OCI-LY7 (cell line): Measurements from ENCODE around the gene COL13A1. TPM values are rescaled to one million over a fixed set of nuclear protein-coding genes. Genes with fewer than 3 reads are reported as not detected.
A peak's percentile ranks its signal among the peaks of the same experiment; 100 is the strongest.

ENCODE experiments used
- Bru-seq: library from RNA; stranded (reverse); fragments of 400-500 nt; gene quantifications from one replicate; lab custom pipeline; 2021; lab: Mats Ljungman, UMichigan
- BruChase-seq, 2 experiments: library from RNA; stranded (reverse); fragments of 400-500 nt; gene quantifications; one replicate each; lab custom pipeline; 2021; lab: Mats Ljungman, UMichigan
- BruUV-seq: library from RNA; stranded (reverse); fragments of 400-500 nt; replicated peaks from 2 replicates; lab custom pipeline; 2021; lab: Mats Ljungman, UMichigan
- CTCF ChIA-PET: fragments of 300-600 bp; sonication (Branson Sonifier 250); formaldehyde crosslinking; loops from one replicate; lab custom pipeline; 2022; ENCODE audit warnings: antibody characterized with exemption; ENCODE audit not compliant: unreplicated experiment; lab: Charles Lee
- POLR2A ChIA-PET: fragments of 300-600 bp; sonication (Branson Sonifier 250); formaldehyde crosslinking; loops from one replicate; lab custom pipeline; 2022; ENCODE audit warnings: antibody characterized with exemption; lab: Charles Lee
- DNase-seq: peaks from one replicate; pipeline ENCODE4 v3.0.0-alpha.2; 2015; ENCODE audit warnings: low spot score
- H2AFZ ChIP-seq: fragments of 200-600 bp; sonication (generic), shearing (Covaris generic); 2 replicates; pipeline ENCODE4 v1.6.1; 2014; ENCODE audit warnings: mild to moderate bottlenecking, antibody characterized with exemption, low read length, moderate library complexity
- H3K27ac ChIP-seq: fragments of 200-600 bp; sonication (generic); 2 replicates; pipeline ENCODE4 v1.5.1; 2014; ENCODE audit warnings: mixed run types, low read depth, mild to moderate bottlenecking, moderate library complexity, low read length, inconsistent platforms; ENCODE audit not compliant: poor library complexity, severe bottlenecking
- H3K36me3 ChIP-seq: fragments of 200-600 bp; sonication (generic); 2 replicates; pipeline ENCODE4 v1.6.1; 2014; ENCODE audit warnings: mild to moderate bottlenecking, antibody characterized with exemption, low read length, moderate library complexity, mixed read lengths; ENCODE audit not compliant: insufficient read depth
- H3K4me1 ChIP-seq: fragments of 200-600 bp; sonication (generic); 2 replicates; pipeline ENCODE4 v1.5.1; 2014; ENCODE audit warnings: mild to moderate bottlenecking, low read length; ENCODE audit not compliant: insufficient read depth, poor library complexity, severe bottlenecking
- H3K4me2 ChIP-seq: fragments of 200-600 bp; sonication (generic); 2 replicates; pipeline ENCODE4 v1.6.1; 2014; ENCODE audit warnings: mild to moderate bottlenecking, low read length
- H3K4me3 ChIP-seq: fragments of 200-600 bp; sonication (generic); 2 replicates; pipeline ENCODE4 v1.5.1; 2014; ENCODE audit warnings: mild to moderate bottlenecking, low read depth, low read length; ENCODE audit not compliant: poor library complexity, severe bottlenecking
- H3K79me2 ChIP-seq: fragments of 200-600 bp; sonication (generic); 2 replicates; pipeline ENCODE4 v1.6.1; 2016; ENCODE audit warnings: low read depth, mild to moderate bottlenecking, low read length, moderate library complexity, mixed read lengths; ENCODE audit not compliant: insufficient read depth
- H3K9me2 ChIP-seq: fragments of 200-600 bp; sonication (generic); 2 replicates; pipeline ENCODE4 v1.6.1; 2016; ENCODE audit warnings: mild to moderate bottlenecking, low read length, mixed read lengths; ENCODE audit not compliant: insufficient read depth
- H3K9me3 ChIP-seq: fragments of 200-600 bp; sonication (generic); 2 replicates; pipeline ENCODE4 v1.6.1; 2014; ENCODE audit warnings: mild to moderate bottlenecking, mixed run types, low read length, mixed read lengths
- H4K20me1 ChIP-seq: fragments of 200-600 bp; sonication (generic); 2 replicates; pipeline ENCODE4 v1.6.1; 2014; ENCODE audit warnings: mild to moderate bottlenecking, antibody characterized with exemption, low read length, moderate library complexity, mixed read lengths; ENCODE audit not compliant: insufficient read depth
- EZH2phosphoT487 ChIP-seq: fragments of 200-600 bp; sonication (generic); IDR thresholded peaks from 2 replicates; pipeline ENCODE4 v1.6.1; 2018; ENCODE audit warnings: low read depth, borderline replicate concordance, mild to moderate bottlenecking, mixed run types, antibody characterized with exemption, low read length, moderate library complexity, mixed read lengths
- intact Hi-C: fragments of 100-400 bp; cut with micrococcal nuclease; formaldehyde crosslinking; loops from one replicate; pipeline ENCODE4 v1.10.0; 2022; ENCODE audit not compliant: unreplicated experiment
- long read RNA-seq: library from polyadenylated mRNA; stranded (forward); transcript quantifications from one replicate; pipeline ENCODE4 v2.0.0, GENCODE V29; 2022
- total RNA-seq, 2 experiments: library from RNA; depleted of rRNA in 1 of 2; stranded (reverse); fragments of >200 nt in 1 of 2; shearing (Covaris generic) in 1 of 2; gene quantifications; 2 replicates each; pipeline ENCODE4 v1.2.3, GENCODE V29; 2014 to 2022
- TF ChIP-seq, protein P1 (sequence below): fragments of 200-600 bp; sonication (generic); conservative IDR thresholded peaks from 2 replicates; pipeline ENCODE4 v1.5.1; 2014; ENCODE audit warnings: mild to moderate bottlenecking, antibody characterized with exemption, low read length, moderate library complexity, mixed read lengths

Gene COL13A1
- total RNA-seq (2014; rRNA removed; shearing (Covaris generic)) (0.06 TPM in 1 of 2 replicates, not detected in the other), total RNA-seq (2022) (not detected in 2 replicates), Bru-seq, nascent RNA (percentile 1 among the genes with signal in this experiment), BruChase-seq, experiment 1, labeled RNA remaining after a 6-hour chase (percentile 1 among the genes with signal in this experiment), BruChase-seq, experiment 2, labeled RNA remaining after a 2-hour chase (not detected)
- long read RNA-seq: 0 reads

DNA sequence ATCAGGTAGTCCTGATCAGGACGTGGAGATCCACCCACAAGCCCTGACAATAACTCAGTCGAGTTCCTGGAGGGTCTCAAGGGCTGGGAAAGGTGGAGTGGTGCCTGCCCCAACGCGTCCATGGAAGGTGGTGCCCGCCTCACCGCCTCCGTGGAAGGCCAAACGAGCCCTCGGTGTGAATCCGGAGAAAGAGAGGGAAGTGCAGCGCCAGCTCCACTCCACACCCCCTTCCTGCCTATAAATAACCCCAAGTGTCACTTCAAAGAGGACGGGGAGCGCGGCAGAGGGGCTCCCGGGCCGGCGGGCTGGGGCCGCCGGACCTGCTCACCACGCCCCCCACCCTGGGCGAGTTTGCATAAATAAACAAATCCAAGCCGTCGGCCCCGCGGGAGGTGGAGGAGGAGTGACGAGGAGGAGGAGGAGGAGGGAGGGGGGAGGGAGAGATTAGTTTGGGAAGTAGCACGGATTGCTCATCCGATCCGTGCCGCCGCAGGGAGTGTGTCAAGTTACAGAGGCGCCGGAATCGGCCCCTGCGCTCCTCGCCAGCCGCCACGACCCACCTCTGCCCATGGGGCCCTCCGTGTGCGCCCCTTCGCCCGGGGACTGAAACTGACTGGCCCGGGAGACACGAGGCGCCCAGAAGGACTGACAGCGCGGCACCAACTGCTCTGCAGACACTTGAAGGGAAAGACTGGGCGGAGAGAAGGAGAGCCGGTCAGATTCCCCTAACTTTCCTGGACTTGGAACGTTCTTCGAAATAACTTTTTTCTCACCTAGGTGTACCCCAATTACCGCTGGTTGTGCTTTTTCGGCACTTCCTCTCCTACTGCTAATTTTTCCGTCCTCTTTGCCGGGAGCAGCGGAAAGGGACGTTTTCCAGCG is at the start of gene COL13A1:
COL13A1 (plus strand) TSS at position 473 of the 882 bp plus-strand sequence. CDS start 518 bp downstream, outside the sequence.
- Histone ChIP-seq H3K4me1 (no peaks in the 10 kb centered on the region), H3K4me2 (no peak within 1 kb of the TSS), H3K9me3 (no peaks in the 10 kb centered on the region), H4K20me1 (no peaks in the 10 kb centered on the region), H2AFZ (no peak within 1 kb of the TSS), H3K36me3 (no peaks in the 10 kb centered on the region), H3K79me2 (no peaks in the 10 kb centered on the region), H3K9me2 (no peaks in the 10 kb centered on the region), H3K4me3 (no peak within 1 kb of the TSS), H3K27ac (no peak within 1 kb of the TSS)
- TF ChIP-seq EZH2phosphoT487: no peak
- TF ChIP-seq, protein P1, sequence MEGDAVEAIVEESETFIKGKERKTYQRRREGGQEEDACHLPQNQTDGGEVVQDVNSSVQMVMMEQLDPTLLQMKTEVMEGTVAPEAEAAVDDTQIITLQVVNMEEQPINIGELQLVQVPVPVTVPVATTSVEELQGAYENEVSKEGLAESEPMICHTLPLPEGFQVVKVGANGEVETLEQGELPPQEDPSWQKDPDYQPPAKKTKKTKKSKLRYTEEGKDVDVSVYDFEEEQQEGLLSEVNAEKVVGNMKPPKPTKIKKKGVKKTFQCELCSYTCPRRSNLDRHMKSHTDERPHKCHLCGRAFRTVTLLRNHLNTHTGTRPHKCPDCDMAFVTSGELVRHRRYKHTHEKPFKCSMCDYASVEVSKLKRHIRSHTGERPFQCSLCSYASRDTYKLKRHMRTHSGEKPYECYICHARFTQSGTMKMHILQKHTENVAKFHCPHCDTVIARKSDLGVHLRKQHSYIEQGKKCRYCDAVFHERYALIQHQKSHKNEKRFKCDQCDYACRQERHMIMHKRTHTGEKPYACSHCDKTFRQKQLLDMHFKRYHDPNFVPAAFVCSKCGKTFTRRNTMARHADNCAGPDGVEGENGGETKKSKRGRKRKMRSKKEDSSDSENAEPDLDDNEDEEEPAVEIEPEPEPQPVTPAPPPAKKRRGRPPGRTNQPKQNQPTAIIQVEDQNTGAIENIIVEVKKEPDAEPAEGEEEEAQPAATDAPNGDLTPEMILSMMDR: 0 out of 2 replicates have a peak, but pooled peaks have one; percentile 27
- no peak for DNase-seq
- ChIA-PET POLR2A (no interaction called here), CTCF (no interaction called here)
- intact Hi-C loops: loop anchor here (2.0 to 5.0 kb wide), 2 partner anchors 157 to 284 kb away; no protein-coding TSS in a partner anchor
- BruUV-seq: no TSS peak

DNA sequence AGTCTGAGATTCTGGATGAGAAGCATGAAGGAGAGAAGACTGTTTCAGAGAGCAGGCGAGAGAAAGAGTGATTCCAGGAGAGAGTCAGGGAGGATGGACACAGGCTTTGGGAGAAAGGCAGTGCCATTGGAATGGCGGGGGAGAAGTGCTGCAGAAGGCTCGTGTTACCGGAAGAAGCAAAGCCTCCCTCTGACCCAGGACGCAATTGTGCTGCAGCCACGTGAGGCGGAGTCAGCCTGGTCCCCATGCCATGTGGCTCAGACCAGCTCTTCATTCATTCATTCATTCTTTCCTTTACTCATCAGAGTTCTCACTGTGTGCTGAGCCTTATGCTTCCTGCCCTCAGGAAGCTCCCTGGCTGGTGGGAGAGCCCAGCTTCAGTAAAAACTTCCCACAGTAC is 49.2 kb upstream of the COL13A1 start:
- Histone ChIP-seq H3K27ac (no peak overlapping the region), H3K9me3 (no peaks in the 10 kb centered on the region), H3K4me2 (no peak overlapping the region), H3K79me2 (no peaks in the 10 kb centered on the region), H2AFZ (no peak overlapping the region), H3K9me2 (no peaks in the 10 kb centered on the region), H3K36me3 (no peaks in the 10 kb centered on the region), H3K4me1 (no peaks in the 10 kb centered on the region), H3K4me3 (no peak overlapping the region), H4K20me1 (no peaks in the 10 kb centered on the region)
- BruUV-seq: no TSS peak
- ChIA-PET CTCF (no interaction called here), POLR2A (no interaction called here)
- intact Hi-C loops: no loop called here
- no peak for DNase-seq
- TF ChIP-seq, protein P1: no peak
- TF ChIP-seq EZH2phosphoT487: no peak
